GM19193 (cell line): ENCODE data around the gene C8A.

Source experiments
- POLR2A ChIP-seq: IDR thresholded peaks from 4 replicates; pipeline ENCODE4 v1.6.1; 2011; ENCODE audit not compliant: insufficient read depth, insufficient read length; ENCODE audit errors: extremely low read depth

The C8A gene

GRCh38 chr1:56831871-56832693, 22.5 kb upstream of the C8A start:
- no peak for TF ChIP-seq POLR2A

- TF ChIP-seq POLR2A = no peak
These were observed 21.5 kb upstream of the C8A start for GRCh38 chr1:56833088-56833487.

- TF ChIP-seq POLR2A = no peak
These were observed 20.3 kb upstream of the C8A start for GRCh38 chr1:56834137-56834900.

GRCh38 chr1:56835657-56836056, 18.9 kb upstream of the C8A start:
- no peak for TF ChIP-seq POLR2A

- no peak for TF ChIP-seq POLR2A
These were observed 18.2 kb upstream of the C8A start for GRCh38 chr1:56836359-56836758.

GRCh38 chr1:56837244-56837939, 17.2 kb upstream of the C8A start:
- no peak for TF ChIP-seq POLR2A

GRCh38 chr1:56838759-56839158, 15.8 kb upstream of the C8A start:
- TF ChIP-seq POLR2A = no peak

GRCh38 chr1:56843544-56843943, 11.1 kb upstream of the C8A start:
- no peak for TF ChIP-seq POLR2A

GRCh38 chr1:56844545-56845136, 10.0 kb upstream of the C8A start:
- TF ChIP-seq POLR2A = no peak

GRCh38 chr1:56845343-56845742, 9.3 kb upstream of the C8A start:
- TF ChIP-seq POLR2A = no peak

- no peak for TF ChIP-seq POLR2A
These were observed 4.8 kb upstream of the C8A start for GRCh38 chr1:56849750-56850149.

- no peak for TF ChIP-seq POLR2A
These were observed 4.2 kb upstream of the C8A start for GRCh38 chr1:56850411-56850810.

GRCh38 chr1:56850922-56851321, 3.7 kb upstream of the C8A start:
- TF ChIP-seq POLR2A = no peak

- TF ChIP-seq POLR2A = no peak
These were observed 2.1 kb upstream of the C8A start for GRCh38 chr1:56852476-56852875.

- no peak for TF ChIP-seq POLR2A
These were observed 593 bp downstream of the C8A start for GRCh38 chr1:56855190-56855589.

GRCh38 chr1:56856186-56856585, 1.6 kb downstream of the C8A start:
- no peak for TF ChIP-seq POLR2A

- TF ChIP-seq POLR2A = no peak
These were observed 4.7 kb downstream of the C8A start for GRCh38 chr1:56859287-56859686.
